Activated T-cell treated with anti-CD3 and anti-CD28 coated beads for 24 hours (primary cell): ENCODE results near the gene VAV3.
"Not testable (repeated sequence)": the region's sequence is repeated elsewhere in the genome, so short reads cannot be mapped to it uniquely, and the experiment has no call there.

Experiments used
- DNase-seq: peaks from one replicate; pipeline ENCODE4 v3.0.0-alpha.2; 2020; ENCODE audit warnings: low read depth

VAV3 gene

GRCh38 chr1:107965110-107965991 lies at the start of gene VAV3:
VAV3 (minus strand) TSS chr1:107965180; CDS start chr1:107964869, 311 bp downstream.
- DNase-seq: peak; percentile 57

GRCh38 chr1:108012553-108012952 lies 47.6 kb upstream of the VAV3 start:
- DNase-seq: no peak

- no peak for DNase-seq
Observed at GRCh38 chr1:108011295-108011694, 46.3 kb upstream of the VAV3 start.

GRCh38 chr1:108010581-108010980 lies 45.6 kb upstream of the VAV3 start:
- DNase-seq: no peak

GRCh38 chr1:108009603-108010195 lies 44.7 kb upstream of the VAV3 start:
- DNase-seq: no peak

GRCh38 chr1:108007531-108007930 lies 42.6 kb upstream of the VAV3 start:
- no peak for DNase-seq

- DNase-seq: no peak
Observed at GRCh38 chr1:108007070-108007469, 42.1 kb upstream of the VAV3 start.

- DNase-seq: not testable (repeated sequence)
Observed at GRCh38 chr1:108004919-108005318, 39.9 kb upstream of the VAV3 start.

- no peak for DNase-seq
Observed at GRCh38 chr1:108000620-108001111, 35.7 kb upstream of the VAV3 start.

GRCh38 chr1:108000184-108000583 lies 35.2 kb upstream of the VAV3 start:
- DNase-seq: no peak

- no peak for DNase-seq
Observed at GRCh38 chr1:107997866-107998265, 32.9 kb upstream of the VAV3 start.

- DNase-seq: no peak
Observed at GRCh38 chr1:107993920-107994319, 28.9 kb upstream of the VAV3 start.

- DNase-seq: no peak
Observed at GRCh38 chr1:107992347-107992746, 27.4 kb upstream of the VAV3 start.

GRCh38 chr1:107991371-107992066 lies 26.5 kb upstream of the VAV3 start:
- DNase-seq: no peak

GRCh38 chr1:107990606-107991005 lies 25.6 kb upstream of the VAV3 start:
- DNase-seq: no peak

GRCh38 chr1:107981277-107981676 lies 16.3 kb upstream of the VAV3 start:
- DNase-seq: no peak

GRCh38 chr1:107979926-107980325 lies 14.9 kb upstream of the VAV3 start:
- DNase-seq: no peak

- DNase-seq: no peak
Observed at GRCh38 chr1:107979088-107979487, 14.1 kb upstream of the VAV3 start.

GRCh38 chr1:107976836-107977235 lies 11.9 kb upstream of the VAV3 start:
- no peak for DNase-seq

- DNase-seq: no peak
Observed at GRCh38 chr1:107976431-107976830, 11.5 kb upstream of the VAV3 start.

- no peak for DNase-seq
Observed at GRCh38 chr1:107975851-107976250, 10.9 kb upstream of the VAV3 start.

GRCh38 chr1:107974090-107974489 lies 9.1 kb upstream of the VAV3 start:
- DNase-seq: no peak
